Heart right ventricle (tissue), 16 donors: Measurements from ENCODE around the gene ZNF652. TPM values are rescaled to one million over a fixed set of nuclear protein-coding genes. Genes with fewer than 3 reads are reported as not detected.
"Not testable (repeated sequence)": the region's sequence is repeated elsewhere in the genome, so short reads cannot be mapped to it uniquely, and the experiment has no call there.

Experiments used
- ATAC-seq, 8 donors: fragments of 200-7000 bp; cut with Tn5 transposase; one replicate each; pipeline ENCODE4 v1.9.1; 2020; ENCODE audit warnings: mild to moderate bottlenecking in 8 of 8, moderate library complexity in 8 of 8, moderate number of reproducible peaks in 1 of 8
- DNase-seq, 2 donors: peaks; one replicate each; pipeline ENCODE4 v3.0.0-alpha.2; 2020
- H3K27ac ChIP-seq, 10 donors: fragments of 200-600 bp; sonication (generic) in 2 of 10; one replicate each; pipeline versions ENCODE4 v1.5.0 to v1.8.0; 2020 to 2022; ENCODE audit warnings: mild to moderate bottlenecking in 3 of 10
- H3K27me3 ChIP-seq, 7 donors: fragments of 200-600 bp; one replicate each; pipeline ENCODE4 v1.8.0; 2021 to 2022; ENCODE audit warnings: mild to moderate bottlenecking in 2 of 7
- H3K36me3 ChIP-seq, 9 donors: fragments of 200-600 bp; sonication (generic) in 1 of 9; one replicate each; pipeline versions ENCODE4 v1.5.0 to v1.8.0; 2020 to 2022; ENCODE audit warnings: mild to moderate bottlenecking in 2 of 9
- H3K4me1 ChIP-seq, 9 donors: fragments of 200-600 bp; sonication (generic) in 1 of 9; one replicate each; pipeline versions ENCODE4 v1.5.0 to v1.8.0; 2020 to 2022; ENCODE audit warnings: mild to moderate bottlenecking in 4 of 9
- H3K4me3 ChIP-seq, 10 donors: fragments of 200-600 bp; sonication (generic) in 2 of 10; one replicate each; pipeline versions ENCODE4 v1.5.0 to v1.8.0; 2020 to 2022; ENCODE audit warnings: mild to moderate bottlenecking in 7 of 10, moderate library complexity in 2 of 10
- H3K9me3 ChIP-seq, 11 donors: fragments of 200-600 bp in 10 of 11; sonication (generic) in 2 of 11; one replicate each; pipeline versions ENCODE4 v1.5.0 to v1.8.0; 2013 to 2022; ENCODE audit warnings: mild to moderate bottlenecking in 2 of 11, control low read depth in 1 of 11, moderate library complexity in 1 of 11
- WGBS, 2 donors: extraction: QIAGEN DNeasy Blood & Tissue Kit; methylation state at CpG; one replicate each; pipeline ENCODE4 v1.1.7; 2013; ENCODE audit warnings: inconsistent platforms in 1 of 2; 5-methylcytosine and 5-hydroxymethylcytosine counted together
- intact Hi-C, 10 donors: fragments of 100-400 bp; cut with DNase I; formaldehyde crosslinking; loops; one replicate each; pipeline versions ENCODE4 v1.11.1 to v1.14.2; 2022
- polyA plus RNA-seq, 2 donors: library from polyadenylated mRNA; stranded (reverse); fragments of 200-250 nt; gene quantifications; one replicate each; pipeline ENCODE4 v1.2.3, GENCODE V29; 2013
- total RNA-seq, 10 donors: library from RNA; stranded (reverse); fragmentation: NEBNext Ultra II Directional in 3 of 10; extraction: Animal tissue kit (Norgen Biotek cat#: 25700) in 3 of 10; gene quantifications; one replicate each; pipeline versions ENCODE4 v1.2.1 to v1.2.4, GENCODE V29; 2021 to 2023
- TF ChIP-seq, protein P1 (sequence below), 9 donors: fragments of 200-600 bp; sonication (generic) in 2 of 9; IDR thresholded peaks; one replicate each; pipeline versions ENCODE4 v1.5.0 to v1.8.0; 2021 to 2022; ENCODE audit warnings: antibody characterized with exemption in 9 of 9, mild to moderate bottlenecking in 5 of 9, moderate library complexity in 1 of 9
- donor health status: Arrhythmogenic right ventricular cardiomyopathy.
- donor health status: ischemic (EF 13 %, LVEDD 7.1; RV severe dilation, severe dysfunction).
- donor health status: healthy with polysubstance abuse.
- donor health status: DM: no; HTN: yes; CAD: no.
- donor health status: DM: no; HTN: no; CAD: no.
- donor health status: ischemic (EF 25% LVEDD 6.9; RV normal size, moderate dysfunction).
- donor health status: ischemic (EF 25% LVEDD 5.7; RV mildly dilated, moderate dysfunction).
- donor health status: healthy.
- donor health status: DM: yes; HTN: yes; CAD: no.
- donor health status: Ischemic cardiomyopathy.
- donor health status: ischemic (EF 35%, LVEDD 5.7; RV mildly dilated, moderate dysfunction).
- donor health status: nonischemic (EF 11% LVEDD 7.7; RV severe dilation, severe dysfunction).
- donor health status: DM: yes; HTN: yes; CAD: no.
- donor health status: PGD.
- donor health status: ischemic (EF 29% LVEDD 5.4; RV normal size, mild dysfunction).
- donor health status: nonischemic (EF 23%, LVEDD 6.1; RV moderate dilation, normal function).

Gene ZNF652
- total and polyA plus RNA-seq, 12 donors: 5.2 to 35.6 (median 19.6) TPM

DNA sequence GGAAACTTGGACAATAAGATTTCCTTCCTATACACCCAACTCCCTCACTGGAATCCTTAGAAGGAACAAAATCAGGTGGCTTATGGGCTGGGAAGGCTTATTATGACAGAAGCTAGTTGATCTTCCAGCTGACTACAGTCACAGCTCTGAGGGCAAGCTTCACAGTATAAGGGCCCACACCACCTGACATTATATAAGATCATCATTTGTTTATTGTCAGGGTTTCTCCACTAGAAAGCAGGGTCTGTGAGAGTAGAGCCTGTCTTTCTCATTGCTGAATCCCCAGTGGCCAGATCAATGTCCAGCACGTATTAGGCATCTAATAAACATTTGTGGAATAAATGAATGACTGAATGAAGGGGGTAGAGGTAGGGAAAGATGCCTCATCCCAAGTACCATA, 73.7 kb downstream of the ZNF652 start:
- Histone ChIP-seq H3K36me3 (peaks cover 0 to 26% (median 0%) of the 10 kb centered on the region in 9 donors), H3K4me3 (no peak overlapping the region), H3K27me3 (no peaks in the 10 kb centered on the region), H3K4me1 (no peaks in the 10 kb centered on the region), H3K9me3 (no peaks in the 10 kb centered on the region), H3K27ac (no peak overlapping the region)
- intact Hi-C loops: loop anchor here in 2 of 10 donors (5.0 kb wide), 2 partner anchors 66 to 106 kb away; no protein-coding TSS in a partner anchor
- TF ChIP-seq, protein P1, sequence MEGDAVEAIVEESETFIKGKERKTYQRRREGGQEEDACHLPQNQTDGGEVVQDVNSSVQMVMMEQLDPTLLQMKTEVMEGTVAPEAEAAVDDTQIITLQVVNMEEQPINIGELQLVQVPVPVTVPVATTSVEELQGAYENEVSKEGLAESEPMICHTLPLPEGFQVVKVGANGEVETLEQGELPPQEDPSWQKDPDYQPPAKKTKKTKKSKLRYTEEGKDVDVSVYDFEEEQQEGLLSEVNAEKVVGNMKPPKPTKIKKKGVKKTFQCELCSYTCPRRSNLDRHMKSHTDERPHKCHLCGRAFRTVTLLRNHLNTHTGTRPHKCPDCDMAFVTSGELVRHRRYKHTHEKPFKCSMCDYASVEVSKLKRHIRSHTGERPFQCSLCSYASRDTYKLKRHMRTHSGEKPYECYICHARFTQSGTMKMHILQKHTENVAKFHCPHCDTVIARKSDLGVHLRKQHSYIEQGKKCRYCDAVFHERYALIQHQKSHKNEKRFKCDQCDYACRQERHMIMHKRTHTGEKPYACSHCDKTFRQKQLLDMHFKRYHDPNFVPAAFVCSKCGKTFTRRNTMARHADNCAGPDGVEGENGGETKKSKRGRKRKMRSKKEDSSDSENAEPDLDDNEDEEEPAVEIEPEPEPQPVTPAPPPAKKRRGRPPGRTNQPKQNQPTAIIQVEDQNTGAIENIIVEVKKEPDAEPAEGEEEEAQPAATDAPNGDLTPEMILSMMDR (IDR thresholded peaks at IDR 0.05): no peak
- DNase-seq (no peak), ATAC-seq (no peak)
- WGBS, 2 donors: 81 to 85% methylated on average over 1 of the region's 1 CpG

DNA sequence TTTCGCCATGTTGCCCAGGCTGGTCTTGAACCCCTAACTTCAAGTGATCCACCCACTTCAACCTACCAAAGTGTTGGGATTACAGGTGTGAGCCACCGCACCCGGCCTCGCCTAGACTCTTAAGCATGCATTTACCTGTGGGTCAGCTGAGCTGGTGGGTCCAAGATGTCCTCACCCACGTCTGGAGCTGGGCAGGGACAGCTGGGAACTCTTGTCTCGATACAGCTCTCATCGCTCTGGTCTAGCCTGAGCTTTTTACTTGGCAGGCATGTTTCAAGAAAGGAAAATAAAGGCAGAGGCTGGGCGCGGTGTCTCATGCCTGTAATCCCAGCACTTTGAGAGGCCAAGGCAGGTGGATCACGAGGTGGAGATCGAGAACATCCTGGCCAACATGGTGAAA, 74.6 kb downstream of the ZNF652 start:
- H3K4me1 ChIP-seq: no peaks in the 10 kb centered on the region
- TF ChIP-seq, protein P1 (IDR thresholded peaks at IDR 0.05): no peak
- no peak overlapping the region for H3K4me3 ChIP-seq
- intact Hi-C loops: loop anchor here in 2 of 10 donors (5.0 kb wide), 2 partner anchors 65 to 105 kb away; no protein-coding TSS in a partner anchor
- no peak for ATAC-seq
- peaks cover 0 to 18% (median 0%) of the 10 kb centered on the region in 9 donors for H3K36me3 ChIP-seq
- H3K27ac ChIP-seq: no peak overlapping the region
- WGBS, 2 donors: 95 to 96% methylated on average over 11 of the region's 11 CpGs
- no peak for DNase-seq
- no peaks in the 10 kb centered on the region for H3K27me3 ChIP-seq
- no peaks in the 10 kb centered on the region for H3K9me3 ChIP-seq

DNA sequence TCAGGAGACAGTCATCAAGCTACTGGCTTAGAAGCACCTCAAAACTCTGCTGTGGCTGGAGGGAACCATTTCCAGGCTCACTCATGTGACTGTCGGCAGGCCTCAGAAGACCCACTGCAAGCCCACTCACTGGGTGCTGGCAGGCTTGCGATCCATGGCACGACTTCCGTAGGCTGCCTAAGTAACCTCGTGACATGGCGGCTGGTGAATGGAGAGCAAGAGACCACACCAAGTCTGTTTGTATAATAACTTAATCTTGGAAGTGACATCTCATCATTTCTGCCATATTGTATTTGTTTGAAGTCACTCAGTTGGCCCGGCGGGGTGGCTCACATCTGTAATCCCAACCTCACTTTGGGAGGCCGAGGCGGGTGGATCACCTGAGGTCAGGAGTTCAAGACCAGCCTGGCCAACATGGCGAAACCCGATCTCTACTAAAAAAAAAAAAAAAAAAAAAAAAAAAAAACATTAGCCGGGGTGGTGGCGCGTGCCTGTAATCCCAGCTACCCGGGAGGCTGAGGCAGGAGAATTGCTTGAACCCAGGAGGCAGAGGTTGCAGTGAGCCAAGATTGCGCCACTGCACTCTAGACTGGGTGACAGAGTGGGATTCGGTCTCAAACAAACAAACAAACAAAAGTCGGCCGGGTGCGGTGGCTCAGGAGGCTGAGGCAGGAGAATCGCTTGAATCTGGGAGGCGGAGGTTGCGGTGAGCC, 75.6 kb downstream of the ZNF652 start:
- 96 to 98% methylated on average over 22 to 24 of the region's 24 CpGs for WGBS, 2 donors
- ATAC-seq: not testable (repeated sequence)
- intact Hi-C loops: loop anchor here in 2 of 10 donors (5.0 kb wide), 2 partner anchors 64 to 104 kb away; no protein-coding TSS in a partner anchor

DNA sequence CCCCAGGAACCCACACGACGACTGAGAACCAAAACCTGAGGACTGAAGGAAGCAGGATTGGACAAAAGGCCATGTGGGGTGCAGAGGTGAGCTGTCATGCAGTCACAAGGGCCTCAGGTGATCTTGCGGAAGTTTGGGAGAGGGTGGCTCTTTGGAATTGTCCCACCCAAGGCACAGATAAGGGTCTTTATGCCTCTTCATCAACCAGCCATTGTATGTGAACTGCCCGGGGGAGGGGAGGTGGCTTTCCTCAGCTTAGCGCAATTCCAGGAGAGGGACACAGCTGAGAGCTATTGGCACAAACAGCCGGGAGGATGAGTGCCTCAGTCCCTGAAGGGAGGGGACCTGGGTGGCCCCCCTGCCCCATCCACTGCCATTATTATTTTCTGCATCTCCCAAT, 76.3 kb downstream of the ZNF652 start:
- H3K4me3 ChIP-seq: no peak overlapping the region
- no peak overlapping the region for H3K27ac ChIP-seq
- TF ChIP-seq, protein P1 (IDR thresholded peaks at IDR 0.05): no peak
- no peak for ATAC-seq
- H3K27me3 ChIP-seq: no peaks in the 10 kb centered on the region
- H3K4me1 ChIP-seq: no peaks in the 10 kb centered on the region
- intact Hi-C loops: loop anchor here in 2 of 10 donors (5.0 kb wide), 2 partner anchors 63 to 103 kb away; no protein-coding TSS in a partner anchor
- no peak for DNase-seq
- WGBS, 2 donors: 81 to 84% methylated on average over 6 of the region's 6 CpGs
- peaks cover 0 to 8% (median 0%) of the 10 kb centered on the region in 9 donors for H3K36me3 ChIP-seq
- H3K9me3 ChIP-seq: peaks cover 0 to 6% (median 0%) of the 10 kb centered on the region in 11 donors

More for the DNA sequence above, 75.6 kb downstream of the ZNF652 start:
- DNase-seq, H3K9me3 ChIP-seq, H3K4me1 ChIP-seq, H3K4me3 ChIP-seq, H3K27ac ChIP-seq, H3K27me3 ChIP-seq: not testable (repeated sequence)
- H3K36me3 ChIP-seq: peaks cover 0 to 13% (median 0%) of the 10 kb centered on the region in 9 donors

DNA sequence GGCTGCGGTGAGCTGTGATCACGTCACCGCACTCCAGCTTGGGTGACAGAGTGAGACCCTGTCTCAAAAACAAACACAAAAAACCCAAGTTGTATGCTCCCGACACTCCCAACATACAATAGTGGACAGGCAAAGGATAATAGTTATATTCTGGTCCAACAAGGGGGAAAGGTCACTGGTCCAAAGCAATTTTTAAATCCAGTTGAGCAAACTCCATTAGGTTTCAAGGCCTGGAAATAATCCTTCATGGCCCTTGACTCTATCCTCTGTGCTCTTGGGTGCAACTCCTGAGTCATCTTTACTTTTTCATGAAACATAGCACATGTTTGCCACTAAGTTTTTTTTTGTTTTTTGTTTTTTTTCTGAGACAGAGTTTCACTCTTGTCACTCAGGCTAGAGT, 81.1 kb downstream of the ZNF652 start:
- Histone ChIP-seq H3K27ac (no peak overlapping the region), H3K36me3 (no peaks in the 10 kb centered on the region), H3K27me3 (no peaks in the 10 kb centered on the region), H3K4me1 (no peaks in the 10 kb centered on the region), H3K9me3 (peaks cover 0 to 6% (median 0%) of the 10 kb centered on the region in 11 donors), H3K4me3 (no peak overlapping the region)
- 91 to 95% methylated on average over 4 of the region's 4 CpGs for WGBS, 2 donors
- no peak for ATAC-seq
- intact Hi-C loops: no loop called here
- TF ChIP-seq, protein P1 (IDR thresholded peaks at IDR 0.05): no peak
- DNase-seq: no peak
